Measurements from ENCODE around the gene PROX2. TPM values are rescaled to one million over a fixed set of nuclear protein-coding genes. Genes with fewer than 3 reads are reported as not detected.

The PROX2 gene
- total and polyA plus RNA-seq, 9 of the 15 experiments (the other 6 are each of a cell fraction or from before 2014, with no cell fraction given): not detected

GRCh38 chr14:74865156-74865555, 10.8 kb downstream of the PROX2 start:
- POLR2A ChIA-PET: no interaction called here
- no peak overlapping the region for H3K9ac ChIP-seq (ENCODE audit: insufficient read depth in 1 of 2, low read depth in 2 of 2, low read length in 2 of 2)
- H3K27me3 ChIP-seq (ENCODE audit: control insufficient read depth in 2 of 2, insufficient read depth in 2 of 2, low read length in 2 of 2): no peaks in the 10 kb centered on the region
- no peak for ATAC-seq
- FAIRE-seq: no peak
- in situ Hi-C loops (cut with MboI): loop anchor here (10.0 kb wide), 1 partner anchor 440 kb away; no protein-coding TSS in a partner anchor
- intact Hi-C loops (cut with micrococcal nuclease): no loop called here
- H3K4me1 ChIP-seq (replicated peaks in 1 of 2; ENCODE audit: control insufficient read depth in 2 of 2, insufficient read depth in 2 of 2, low read length in 2 of 2): no peaks in the 10 kb centered on the region; a peak in 1 of 5 replicates
- DNase-seq (ENCODE audit: extremely low read depth in 1 of 4, low spot score in 3 of 4): no peak
- H3K9me3 ChIP-seq (replicated peaks; ENCODE audit: control insufficient read depth, insufficient read depth, low read depth, low read length): no peaks in the 10 kb centered on the region
- no peak for TF ChIP-seq CHCHD3 (CRISPR knock-in tag; IDR thresholded peaks at IDR 0.05)
- H3K36me3 ChIP-seq (ENCODE audit: control insufficient read depth, insufficient read depth, low read length): no peaks in the 10 kb centered on the region
- CTCF ChIA-PET (ENCODE audit: low intra/inter-chr PET ratio): interaction anchor here (0.7 kb wide), 1 partner anchor 283 kb away, joined by 4 read pairs; no protein-coding TSS in a partner anchor
- no TSS peak for BruUV-seq (replicated peaks)
- no peaks in the 10 kb centered on the region for H3K79me2 ChIP-seq (ENCODE audit: control insufficient read depth, insufficient read depth, low read length)
- WGBS (ENCODE audit: insufficient coverage, low coverage, missing lambda C conversion rate): 74% methylated on average over 5 of the region's 5 CpGs
- no peak overlapping the region for H3K4me2 ChIP-seq (ENCODE audit: insufficient read depth, low read length)
- H4K20me1 ChIP-seq (replicated peaks; ENCODE audit: control insufficient read depth, insufficient read depth, low read length): no peaks in the 10 kb centered on the region
- H3K9me1 ChIP-seq (ENCODE audit: control insufficient read depth, insufficient read depth, low read length): no peaks in the 10 kb centered on the region
- H3K27ac ChIP-seq (ENCODE audit: extremely low read depth, low read depth, low read length): no peak overlapping the region
- no peak overlapping the region for H3K4me3 ChIP-seq
- no peak overlapping the region for H2AFZ ChIP-seq (ENCODE audit: low read depth, low read length)

GRCh38 chr14:74864198-74864597, 11.7 kb downstream of the PROX2 start:
- H4K20me1 ChIP-seq (replicated peaks; ENCODE audit: control insufficient read depth, insufficient read depth, low read length): no peaks in the 10 kb centered on the region
- intact Hi-C loops (cut with micrococcal nuclease): loop anchor here (5.0 kb wide), 1 partner anchor 433 kb away; no protein-coding TSS in a partner anchor
- H3K4me2 ChIP-seq (ENCODE audit: insufficient read depth, low read length): no peak overlapping the region; the same call in 1 of the 2 replicates
- FAIRE-seq (no peak), ATAC-seq (no peak), DNase-seq (ENCODE audit: extremely low read depth in 1 of 4, low spot score in 3 of 4) (no peak)
- in situ Hi-C loops (cut with MboI): loop anchor here (5.0 to 10.0 kb wide), 2 partner anchors 38 to 441 kb away; no protein-coding TSS in a partner anchor
- no peaks in the 10 kb centered on the region for H3K9me3 ChIP-seq (replicated peaks; ENCODE audit: control insufficient read depth, insufficient read depth, low read depth, low read length)
- 26% methylated on average over 9 of the region's 9 CpGs for WGBS (ENCODE audit: insufficient coverage, low coverage, missing lambda C conversion rate)
- no peak overlapping the region for H3K4me3 ChIP-seq
- H3K9me1 ChIP-seq (ENCODE audit: control insufficient read depth, insufficient read depth, low read length): no peaks in the 10 kb centered on the region
- no peaks in the 10 kb centered on the region; a peak in 1 of 5 replicates for H3K4me1 ChIP-seq (replicated peaks in 1 of 2; ENCODE audit: control insufficient read depth in 2 of 2, insufficient read depth in 2 of 2, low read length in 2 of 2)
- no TSS peak for BruUV-seq (replicated peaks)
- CTCF ChIA-PET (ENCODE audit: low intra/inter-chr PET ratio): no interaction called here
- no peaks in the 10 kb centered on the region for H3K36me3 ChIP-seq (ENCODE audit: control insufficient read depth, insufficient read depth, low read length)
- POLR2A ChIA-PET: interaction anchor here (1.1 to 2.2 kb wide), 2 partner anchors 41 to 213 kb away, joined by 3 to 6 read pairs; no protein-coding TSS in a partner anchor
- no peak overlapping the region for H3K27ac ChIP-seq (ENCODE audit: extremely low read depth, low read depth, low read length)
- no peaks in the 10 kb centered on the region for H3K79me2 ChIP-seq (ENCODE audit: control insufficient read depth, insufficient read depth, low read length)
- H3K27me3 ChIP-seq (ENCODE audit: control insufficient read depth in 2 of 2, insufficient read depth in 2 of 2, low read length in 2 of 2): no peaks in the 10 kb centered on the region
- H2AFZ ChIP-seq (ENCODE audit: low read depth, low read length): no peak overlapping the region
- H3K9ac ChIP-seq (ENCODE audit: insufficient read depth in 1 of 2, low read depth in 2 of 2, low read length in 2 of 2): no peak overlapping the region
- TF ChIP-seq FOXJ3 (CRISPR knock-in tag; IDR thresholded peaks at IDR 0.05) (no peak), ZNF583 (CRISPR knock-in tag; IDR thresholded peaks at IDR 0.05) (no peak), ZNF3 (CRISPR knock-in tag; IDR thresholded peaks at IDR 0.05) (no peak), KDM5B (IDR thresholded peaks at IDR 0.05; ENCODE audit: insufficient replicate concordance, low read depth, low read length) (no peak), ZNF507 (tag; conservative IDR thresholded peaks at IDR 0.05) (no peak), TAF9B (IDR thresholded peaks at IDR 0.05; ENCODE audit: partially characterized antibody) (no peak), TBP (optimal IDR thresholded peaks at IDR 0.05; ENCODE audit: low read depth, low read length) (no peak), TCFL5 (CRISPR knock-in tag; conservative IDR thresholded peaks at IDR 0.05) (no peak), MCM2 (IDR thresholded peaks at IDR 0.05; ENCODE audit: low read depth) (no peak), TCF3 (CRISPR knock-in tag; IDR thresholded peaks at IDR 0.05) (no peak)
- TF ChIP-seq, protein P1, sequence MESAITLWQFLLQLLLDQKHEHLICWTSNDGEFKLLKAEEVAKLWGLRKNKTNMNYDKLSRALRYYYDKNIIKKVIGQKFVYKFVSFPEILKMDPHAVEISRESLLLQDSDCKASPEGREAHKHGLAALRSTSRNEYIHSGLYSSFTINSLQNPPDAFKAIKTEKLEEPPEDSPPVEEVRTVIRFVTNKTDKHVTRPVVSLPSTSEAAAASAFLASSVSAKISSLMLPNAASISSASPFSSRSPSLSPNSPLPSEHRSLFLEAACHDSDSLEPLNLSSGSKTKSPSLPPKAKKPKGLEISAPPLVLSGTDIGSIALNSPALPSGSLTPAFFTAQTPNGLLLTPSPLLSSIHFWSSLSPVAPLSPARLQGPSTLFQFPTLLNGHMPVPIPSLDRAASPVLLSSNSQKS (CRISPR knock-in tag; IDR thresholded peaks at IDR 0.05): no peak
- TF ChIP-seq, protein P2, sequence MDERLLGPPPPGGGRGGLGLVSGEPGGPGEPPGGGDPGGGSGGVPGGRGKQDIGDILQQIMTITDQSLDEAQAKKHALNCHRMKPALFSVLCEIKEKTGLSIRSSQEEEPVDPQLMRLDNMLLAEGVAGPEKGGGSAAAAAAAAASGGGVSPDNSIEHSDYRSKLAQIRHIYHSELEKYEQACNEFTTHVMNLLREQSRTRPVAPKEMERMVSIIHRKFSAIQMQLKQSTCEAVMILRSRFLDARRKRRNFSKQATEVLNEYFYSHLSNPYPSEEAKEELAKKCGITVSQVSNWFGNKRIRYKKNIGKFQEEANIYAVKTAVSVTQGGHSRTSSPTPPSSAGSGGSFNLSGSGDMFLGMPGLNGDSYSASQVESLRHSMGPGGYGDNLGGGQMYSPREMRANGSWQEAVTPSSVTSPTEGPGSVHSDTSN (CRISPR knock-in tag; IDR thresholded peaks at IDR 0.05; ENCODE audit: low read depth): no peak
- TF ChIP-seq, protein P2 (tag; conservative IDR thresholded peaks at IDR 0.05; ENCODE audit: low read depth): peak; percentile 44; the same call in 1 of the 2 replicates
